Activated CD8-positive, alpha-beta memory T cell treated with anti-CD3 and anti-CD28 coated beads, Interleukin-2, amount 10 ng/mL, durations not matched to agents 7 days and 5 days (primary cell): ENCODE measurements around the gene DNAJB12. TPM values are rescaled to one million over a fixed set of nuclear protein-coding genes. Genes with fewer than 3 reads are reported as not detected.

ENCODE experiments used
- total RNA-seq, 2 experiments: library from RNA; stranded (reverse); gene quantifications; one replicate each; pipeline ENCODE4 v1.2.3, GENCODE V29; 2021

DNAJB12 gene
- total RNA-seq, 2 experiments from 2014 or later: 25.5 to 31.4 TPM

Other genes with a start within 250 kb of the DNAJB12 start
- gene ANAPC16, start 138.9 kb downstream of the DNAJB12 start, total RNA-seq: 10 to 100 TPM; 61.4 to 67.6 TPM
- 10 to 100 TPM; 34.9 to 36.8 TPM for gene ASCC1, start 138.6 kb downstream of the DNAJB12 start, total RNA-seq
- 100 to 1,000 TPM; 291 to 293 TPM for gene DDIT4, start 81.0 kb downstream of the DNAJB12 start, total RNA-seq